Smooth muscle cell (in vitro differentiated cells): ENCODE measurements around the gene ELK3. TPM values are rescaled to one million over a fixed set of nuclear protein-coding genes. Genes with fewer than 3 reads are reported as not detected.

Source experiments
- DNase-seq: peaks from one replicate; lab custom pipeline; 2025; ENCODE audit not compliant: unreplicated experiment; lab: John Stamatoyannopoulos, UW
- H2AFZ ChIP-seq: fragments of 200-600 bp; sonication (generic); 2 replicates; pipeline ENCODE4 v1.6.0; 2016; ENCODE audit warnings: antibody characterized with exemption, low read depth, mild to moderate bottlenecking
- H3F3A ChIP-seq: fragments of 200-600 bp; sonication (generic); 2 replicates; pipeline ENCODE4 v1.6.0; 2017; ENCODE audit warnings: antibody characterized with exemption, low read depth
- H3K27ac ChIP-seq: fragments of 200-600 bp; sonication (generic); 2 replicates; pipeline ENCODE4 v1.5.1; 2016; ENCODE audit warnings: low read depth, mild to moderate bottlenecking
- H3K27me3 ChIP-seq: fragments of 200-600 bp; sonication (generic); 2 replicates; pipeline ENCODE4 v1.6.1; 2016; ENCODE audit warnings: low read depth, mild to moderate bottlenecking
- H3K36me3 ChIP-seq: fragments of 200-600 bp; sonication (generic); 2 replicates; pipeline ENCODE4 v1.5.1; 2016; ENCODE audit warnings: low read depth
- H3K4me1 ChIP-seq: fragments of 200-600 bp; sonication (generic); 2 replicates; pipeline ENCODE4 v1.5.1; 2016; ENCODE audit warnings: low read depth
- H3K4me2 ChIP-seq: fragments of 200-600 bp; sonication (generic); 2 replicates; pipeline ENCODE4 v1.6.0; 2016; ENCODE audit warnings: mild to moderate bottlenecking
- H3K4me3 ChIP-seq: fragments of 200-600 bp; sonication (generic); 2 replicates; pipeline ENCODE4 v1.5.1; 2016; ENCODE audit warnings: mild to moderate bottlenecking
- H3K79me2 ChIP-seq: fragments of 200-600 bp; sonication (generic); 2 replicates; pipeline ENCODE4 v1.6.0; 2016; ENCODE audit warnings: low read depth, mild to moderate bottlenecking
- H3K9ac ChIP-seq: fragments of 200-600 bp; sonication (generic); 2 replicates; pipeline ENCODE4 v1.6.0; 2016; ENCODE audit warnings: low read depth
- H3K9me3 ChIP-seq: fragments of 200-600 bp; sonication (generic); replicated peaks from 2 replicates; pipeline ENCODE4 v1.5.1; 2016; ENCODE audit warnings: low read depth
- H4K20me1 ChIP-seq: fragments of 200-600 bp; sonication (generic); 2 replicates; pipeline ENCODE4 v1.6.0; 2016; ENCODE audit warnings: low read depth
- CTCF ChIP-seq: fragments of 200-600 bp; sonication (generic); IDR thresholded peaks from 2 replicates; pipeline ENCODE4 v1.5.1; 2017; ENCODE audit warnings: borderline replicate concordance, mild to moderate bottlenecking, antibody characterized with exemption; ENCODE audit not compliant: insufficient read depth, poor library complexity, severe bottlenecking
- WGBS: methylation state at CpG from one replicate; pipeline ENCODE4 v1.1.7; 2016; ENCODE audit warnings: low lambda C conversion rate; 5-methylcytosine and 5-hydroxymethylcytosine counted together
- polyA plus RNA-seq: library from polyadenylated mRNA; unstranded; fragments of >200 nt; fragmentation: Nextera tagmentation; extraction: Ambion mirVana; gene quantifications from 2 replicates; pipeline ENCODE4 v1.2.1, GENCODE V29; 2016
- total RNA-seq: library from RNA; depleted of rRNA; stranded (reverse); fragments of >200 nt; gene quantifications from 2 replicates; pipeline ENCODE4 v1.2.3, GENCODE V29; 2014

Gene ELK3
- total and polyA plus RNA-seq, 2 experiments from 2014 or later: 43.1 to 44.3 TPM

GRCh38 chr12:96266238-96266637 lies 72.1 kb downstream of the ELK3 start:
- DNase-seq: no peak
- H3K4me3 ChIP-seq: no peak overlapping the region
- H3K79me2 ChIP-seq: peaks cover 3% of the 10 kb centered on the region
- peaks cover 13% of the 10 kb centered on the region for H3K36me3 ChIP-seq
- 94% methylated on average over 2 of the region's 2 CpGs for WGBS
- H3K27ac ChIP-seq: no peak overlapping the region
- H3F3A ChIP-seq: peaks cover 18% of the 10 kb centered on the region
- H2AFZ ChIP-seq: no peak overlapping the region
- no peaks in the 10 kb centered on the region for H3K4me1 ChIP-seq
- no peak overlapping the region for H3K4me2 ChIP-seq
- no peaks in the 10 kb centered on the region for H3K27me3 ChIP-seq
- H3K9me3 ChIP-seq: no peaks in the 10 kb centered on the region
- peaks cover 65% of the 10 kb centered on the region for H4K20me1 ChIP-seq
- H3K9ac ChIP-seq: no peak overlapping the region
- no peak for TF ChIP-seq CTCF

- no peaks in the 10 kb centered on the region for H3K9me3 ChIP-seq
- DNase-seq: no peak
- no peaks in the 10 kb centered on the region for H3K4me1 ChIP-seq
- no peak overlapping the region for H3K27ac ChIP-seq
- H3K4me2 ChIP-seq: no peak overlapping the region
- no peak overlapping the region for H3K9ac ChIP-seq
- peaks cover 6% of the 10 kb centered on the region for H3K36me3 ChIP-seq
- H3K79me2 ChIP-seq: no peaks in the 10 kb centered on the region
- peaks cover 31% of the 10 kb centered on the region for H4K20me1 ChIP-seq
- 83% methylated on average over 8 of the region's 8 CpGs for WGBS
- TF ChIP-seq CTCF: no peak
- H2AFZ ChIP-seq: no peak overlapping the region
- H3K4me3 ChIP-seq: no peak overlapping the region
- peaks cover 10% of the 10 kb centered on the region for H3F3A ChIP-seq
- no peaks in the 10 kb centered on the region for H3K27me3 ChIP-seq
Measured at GRCh38 chr12:96271469-96272199, 77.5 kb downstream of the ELK3 start.

- H3K4me2 ChIP-seq: no peak overlapping the region
- no peaks in the 10 kb centered on the region for H3K79me2 ChIP-seq
- no peak for TF ChIP-seq CTCF
- peaks cover 16% of the 10 kb centered on the region for H3K36me3 ChIP-seq
- H3K27me3 ChIP-seq: no peaks in the 10 kb centered on the region
- peaks cover 4% of the 10 kb centered on the region for H3F3A ChIP-seq
- H3K4me1 ChIP-seq: no peaks in the 10 kb centered on the region
- H3K9me3 ChIP-seq: no peaks in the 10 kb centered on the region
- H3K9ac ChIP-seq: no peak overlapping the region
- H3K27ac ChIP-seq: peak overlapping the region; percentile 48
- no peak for DNase-seq
- H2AFZ ChIP-seq: no peak overlapping the region
- H3K4me3 ChIP-seq: no peak overlapping the region
- peaks cover 16% of the 10 kb centered on the region for H4K20me1 ChIP-seq
Measured at GRCh38 chr12:96274331-96274730, 80.2 kb downstream of the ELK3 start.

- H3K9ac ChIP-seq: no peak overlapping the region
- no peaks in the 10 kb centered on the region for H3F3A ChIP-seq
- H3K79me2 ChIP-seq: no peaks in the 10 kb centered on the region
- DNase-seq: no peak
- no peak for TF ChIP-seq CTCF
- peaks cover 51% of the 10 kb centered on the region for H3K36me3 ChIP-seq
- no peak overlapping the region for H2AFZ ChIP-seq
- H3K4me2 ChIP-seq: no peak overlapping the region
- no peak overlapping the region for H3K4me3 ChIP-seq
- no peaks in the 10 kb centered on the region for H3K9me3 ChIP-seq
- H3K27me3 ChIP-seq: no peaks in the 10 kb centered on the region
- H3K27ac ChIP-seq: no peak overlapping the region
- peaks cover 4% of the 10 kb centered on the region for H3K4me1 ChIP-seq
- H4K20me1 ChIP-seq: no peaks in the 10 kb centered on the region
Measured at GRCh38 chr12:96285158-96285557, 91.0 kb downstream of the ELK3 start.
